Heart left ventricle (tissue), 16 donors: ENCODE data around the gene CDH23. TPM values are rescaled to one million over a fixed set of nuclear protein-coding genes. Genes with fewer than 3 reads are reported as not detected.
A peak's percentile ranks its signal among the peaks of the same experiment; 100 is the strongest.

ENCODE experiments used
- ATAC-seq, 4 donors: fragments of 200-7000 bp; cut with Tn5 transposase; one replicate each; pipeline ENCODE4 v1.9.1; 2020 to 2022; ENCODE audit warnings: moderate library complexity in 4 of 4, mild to moderate bottlenecking in 3 of 4, moderate number of reproducible peaks in 1 of 4
- DNase-seq, 5 donors: peaks; one replicate each; pipeline ENCODE4 v3.0.0-alpha.2; 2020
- H3K27ac ChIP-seq, 12 donors: fragments of 200-600 bp; sonication (generic) in 4 of 12; one replicate each; pipeline versions ENCODE4 v1.5.0 to v1.8.0; 2016 to 2022; ENCODE audit warnings: mild to moderate bottlenecking in 2 of 12
- H3K27me3 ChIP-seq, 9 donors: fragments of 200-600 bp; sonication (generic) in 2 of 9; one replicate each; pipeline versions ENCODE4 v1.5.1 to v1.8.0; 2016 to 2022; ENCODE audit warnings: mild to moderate bottlenecking in 3 of 9
- H3K36me3 ChIP-seq, 9 donors: fragments of 200-600 bp; sonication (generic) in 2 of 9; one replicate each; pipeline versions ENCODE4 v1.5.0 to v1.8.0; 2018 to 2022; ENCODE audit warnings: mild to moderate bottlenecking in 2 of 9
- H3K4me1 ChIP-seq, 12 donors: fragments of 200-600 bp; sonication (generic) in 4 of 12; one replicate each; pipeline versions ENCODE4 v1.5.0 to v1.8.0; 2016 to 2022; ENCODE audit warnings: mild to moderate bottlenecking in 3 of 12
- H3K4me3 ChIP-seq, 12 donors: fragments of 200-600 bp; sonication (generic) in 4 of 12; one replicate each; pipeline versions ENCODE4 v1.5.0 to v1.8.0; 2017 to 2022; ENCODE audit warnings: mild to moderate bottlenecking in 9 of 12, moderate library complexity in 4 of 12
- H3K9me3 ChIP-seq, 12 donors: fragments of 200-600 bp; sonication (generic) in 4 of 12; one replicate each; pipeline versions ENCODE4 v1.5.0 to v1.8.0; 2016 to 2022; ENCODE audit warnings: mild to moderate bottlenecking in 1 of 12
- CTCF ChIP-seq, 12 donors: fragments of 200-600 bp; sonication (generic) in 4 of 12; IDR thresholded peaks; one replicate each; pipeline versions ENCODE4 v1.5.0 to v1.8.0; 2018 to 2022; ENCODE audit warnings: antibody characterized with exemption in 12 of 12, mild to moderate bottlenecking in 5 of 12
- POLR2A ChIP-seq, 2 donors: fragments of 450-650 bp; IDR thresholded peaks; one replicate each; pipeline ENCODE4 v1.6.1; 2017; ENCODE audit warnings: antibody characterized with exemption in 2 of 2, mild to moderate bottlenecking in 2 of 2, moderate library complexity in 2 of 2
- WGBS, 4 donors: extraction: QIAGEN DNeasy Blood & Tissue Kit in 2 of 4; methylation state at CpG; one replicate each; pipeline versions ENCODE4 v1.1.5 to v1.1.7; 2013 to 2018; 5-methylcytosine and 5-hydroxymethylcytosine counted together
- intact Hi-C, 10 donors: fragments of 100-400 bp; cut with DNase I; formaldehyde crosslinking; loops; one replicate each; pipeline versions ENCODE4 v1.11.1 to v1.14.2; 2022
- polyA plus RNA-seq, 2 donors: library from polyadenylated mRNA; stranded (reverse); fragments of 200-250 nt; gene quantifications; one replicate each; pipeline ENCODE4 v1.2.3, GENCODE V29; 2013
- total RNA-seq, 9 donors: library from RNA; depleted of rRNA in 2 of 9; stranded (reverse); fragments of >200 nt in 2 of 9; fragmentation: NEBNext Ultra II Directional in 3 of 9; extraction: Animal tissue kit (Norgen Biotek cat#: 25700) in 3 of 9; gene quantifications; one replicate each; pipeline versions ENCODE4 v1.1.0 to v1.2.4, GENCODE V29; 2016 to 2023
- donor health status: ischemic (EF 13 %, LVEDD 7.1; RV severe dilation, severe dysfunction).
- donor health status: healthy with polysubstance abuse.
- donor health status: DM: no; HTN: yes; CAD: no.
- donor health status: DM: no; HTN: no; CAD: no.
- donor health status: ischemic (EF 25% LVEDD 6.9; RV normal size, moderate dysfunction).
- donor health status: ischemic (EF 25% LVEDD 5.7; RV mildly dilated, moderate dysfunction).
- donor health status: healthy.
- donor health status: DM: yes; HTN: yes; CAD: no.
- donor health status: ischemic (EF 35%, LVEDD 5.7; RV mildly dilated, moderate dysfunction).
- donor health status: nonischemic (EF 11% LVEDD 7.7; RV severe dilation, severe dysfunction).
- donor health status: DM: yes; HTN: yes; CAD: no.
- donor health status: PGD.
- donor health status: ischemic (EF 29% LVEDD 5.4; RV normal size, mild dysfunction).
- donor health status: nonischemic (EF 23%, LVEDD 6.1; RV moderate dilation, normal function).

The CDH23 gene
- total and polyA plus RNA-seq, 11 donors = 1.2 to 8.6 (median 3.9) TPM

- peak overlapping the region in 8 of 12 donors; percentile 2 to 97 (median 34) for H3K27ac ChIP-seq
These were observed 449.0 kb downstream of the CDH23 start for GRCh38 chr10:71845410-71846405.

GRCh38 chr10:71846816-71847215 lies 450.1 kb downstream of the CDH23 start:
- Histone ChIP-seq H3K9me3 (no peaks in the 10 kb centered on the region), H3K27me3 (no peaks in the 10 kb centered on the region), H3K4me3 (peak overlapping the region in 1 of 12 donors; percentile 90), H3K4me1 (peaks cover 4 to 88% (median 66%) of the 10 kb centered on the region in 12 donors), H3K27ac (peak overlapping the region in 3 of 12 donors; percentile 9 to 97 (median 30)), H3K36me3 (peaks cover 0 to 7% (median 0%) of the 10 kb centered on the region in 9 donors)
- intact Hi-C loops = no loop called here
- WGBS, 4 donors = 89 to 95% (median 92%) methylated on average over 3 of the region's 3 CpGs
- ATAC-seq (no peak), DNase-seq (no peak)
- TF ChIP-seq CTCF (IDR thresholded peaks at IDR 0.05) (no peak), POLR2A (IDR thresholded peaks at IDR 0.05) (no peak)

More at GRCh38 chr10:71845410-71846405, 449.0 kb downstream of the CDH23 start:
- H3K9me3 ChIP-seq = no peaks in the 10 kb centered on the region
- TF ChIP-seq POLR2A (IDR thresholded peaks at IDR 0.05) = no peak
- no peak for TF ChIP-seq CTCF (IDR thresholded peaks at IDR 0.05)
- WGBS, 4 donors = 53 to 74% (median 71%) methylated on average over 11 of the region's 11 CpGs
- peak in 3 of 4 donors; percentile 31 to 40 (median 37) for ATAC-seq
- peaks cover 8 to 94% (median 73%) of the 10 kb centered on the region in 12 donors for H3K4me1 ChIP-seq
- DNase-seq = no peak
- intact Hi-C loops = no loop called here
- no peaks in the 10 kb centered on the region for H3K27me3 ChIP-seq
- peak overlapping the region in 1 of 12 donors; percentile 90 for H3K4me3 ChIP-seq
- peaks cover 0 to 7% (median 0%) of the 10 kb centered on the region in 9 donors for H3K36me3 ChIP-seq

- H3K27ac ChIP-seq = peak overlapping the region in 3 of 12 donors; percentile 24 to 97 (median 30)
- peaks cover 0 to 7% (median 0%) of the 10 kb centered on the region in 9 donors for H3K36me3 ChIP-seq
- no peak for DNase-seq
- H3K4me1 ChIP-seq = peaks cover 4 to 88% (median 62%) of the 10 kb centered on the region in 12 donors
- H3K4me3 ChIP-seq = peak overlapping the region in 1 of 12 donors; percentile 90
- intact Hi-C loops = no loop called here
- ATAC-seq = no peak
- WGBS, 4 donors = 87 to 96% (median 90%) methylated on average over 8 of the region's 8 CpGs
- H3K9me3 ChIP-seq = no peaks in the 10 kb centered on the region
- TF ChIP-seq POLR2A (IDR thresholded peaks at IDR 0.05) = no peak
- TF ChIP-seq CTCF (IDR thresholded peaks at IDR 0.05) = no peak
- no peaks in the 10 kb centered on the region for H3K27me3 ChIP-seq
These were observed 450.7 kb downstream of the CDH23 start for GRCh38 chr10:71847418-71847817.
